Keratinocyte (primary cell): ENCODE measurements around the gene ATG2B. TPM values are rescaled to one million over a fixed set of nuclear protein-coding genes. Genes with fewer than 3 reads are reported as not detected.

Source experiments
- DNase-seq: peaks from one replicate; pipeline ENCODE4 v3.0.0-alpha.2; 2011; ENCODE audit warnings: low read depth, missing footprints, low spot score
- FAIRE-seq: peaks from 2 replicates; lab custom pipeline; 2011; peaks lifted over from hg19 to GRCh38; lab: Jason Lieb, UNC
- H2AFZ ChIP-seq: 2 replicates; pipeline ENCODE4 v1.6.0; 2012; ENCODE audit warnings: low read length, control low read depth, inconsistent platforms; ENCODE audit not compliant: control insufficient read depth
- H3K27ac ChIP-seq: 2 replicates; pipeline ENCODE4 v1.5.1; 2011; ENCODE audit warnings: low read length; ENCODE audit not compliant: control insufficient read depth, insufficient read depth
- H3K27me3 ChIP-seq: 3 replicates; pipeline ENCODE4 v1.6.0; 2011; ENCODE audit warnings: low read length; ENCODE audit not compliant: control insufficient read depth, insufficient read depth; ENCODE audit errors: extremely low read depth
- H3K36me3 ChIP-seq, 2 experiments: 2 replicates in 1 of 2; 3 replicates in 1 of 2; pipeline ENCODE4 v1.5.1; 2011; ENCODE audit warnings: low read length in 2 of 2, mild to moderate bottlenecking in 1 of 2; ENCODE audit not compliant: control insufficient read depth in 2 of 2, insufficient read depth in 2 of 2; ENCODE audit errors: extremely low read depth in 1 of 2
- H3K4me1 ChIP-seq: 3 replicates; pipeline ENCODE4 v1.5.1; 2011; ENCODE audit warnings: low read length; ENCODE audit not compliant: control insufficient read depth, insufficient read depth; ENCODE audit errors: extremely low read depth
- H3K4me2 ChIP-seq: 3 replicates; pipeline ENCODE4 v1.6.0; 2011; ENCODE audit warnings: low read depth, low read length; ENCODE audit not compliant: control insufficient read depth, insufficient read depth; ENCODE audit errors: extremely low read depth
- H3K4me3 ChIP-seq, 3 experiments: fragments of 200-600 bp in 1 of 3; sonication (generic) in 1 of 3; 2 replicates in 2 of 3; 3 replicates in 1 of 3; pipeline ENCODE4 v1.5.1; 2011 to 2016; ENCODE audit warnings: low read length in 3 of 3, mild to moderate bottlenecking in 3 of 3, control low read depth in 2 of 3, inconsistent platforms in 1 of 3, low read depth in 1 of 3, mixed read lengths in 1 of 3, mixed run types in 1 of 3, moderate library complexity in 1 of 3; ENCODE audit not compliant: control insufficient read depth in 2 of 3, insufficient read depth in 2 of 3; ENCODE audit errors: extremely low read depth in 1 of 3
- H3K79me2 ChIP-seq: 2 replicates; pipeline ENCODE4 v1.6.0; 2012; ENCODE audit warnings: low read length; ENCODE audit not compliant: control insufficient read depth, insufficient read depth
- H3K9ac ChIP-seq: 3 replicates; pipeline ENCODE4 v1.6.0; 2011; ENCODE audit warnings: low read length; ENCODE audit not compliant: control insufficient read depth, insufficient read depth; ENCODE audit errors: extremely low read depth
- H3K9me1 ChIP-seq: 3 replicates; pipeline ENCODE4 v1.6.0; 2011; ENCODE audit warnings: low read length; ENCODE audit not compliant: control insufficient read depth, insufficient read depth; ENCODE audit errors: extremely low read depth
- H3K9me3 ChIP-seq: 2 replicates; pipeline ENCODE4 v1.5.1; 2012; ENCODE audit warnings: low read depth, low read length; ENCODE audit not compliant: control insufficient read depth
- H4K20me1 ChIP-seq: 3 replicates; pipeline ENCODE4 v1.6.0; 2011; ENCODE audit warnings: low read length; ENCODE audit not compliant: control insufficient read depth, insufficient read depth; ENCODE audit errors: extremely low read depth
- EZH2 ChIP-seq: IDR thresholded peaks from one replicate; pipeline ENCODE4 v1.6.1; 2012; ENCODE audit warnings: inconsistent platforms, mild to moderate bottlenecking, low read length, moderate library complexity
- dilution Hi-C: fragments of 300-500 bp; cut with MboI; formaldehyde crosslinking; loops from one replicate; pipeline ENCODE4 v1.7.0; 2020; ENCODE audit warnings: low sequenced_read_pairs; ENCODE audit not compliant: extremely low pct_ligation_motif_present
- polyA plus RNA-seq, 5 experiments: library from polyadenylated mRNA; depleted of rRNA in 3 of 5; stranded (reverse) in 3 of 5; stranded (forward) in 1 of 5; unstranded in 1 of 5; fragments of >200 nt; gene quantifications; 1 replicate in 1 of 5; 2 replicates in 3 of 5; 3 replicates in 1 of 5; pipeline versions ENCODE4 v1.2.1 to v1.2.3, GENCODE V29; 2011 to 2012; ENCODE audit warnings: missing spikeins in 2 of 5, low read depth in 1 of 5, low replicate concordance in 1 of 5
- TF ChIP-seq, protein P1 (sequence below), 3 experiments: IDR thresholded peaks in 1 of 3; conservative IDR thresholded peaks in 1 of 3; optimal IDR thresholded peaks in 1 of 3; 2 replicates in 2 of 3; 3 replicates in 1 of 3; pipeline versions ENCODE3 to v1.5.1; 2011; ENCODE audit warnings: low read length in 3 of 3, mild to moderate bottlenecking in 3 of 3, moderate library complexity in 2 of 3, control low read depth in 1 of 3, inconsistent platforms in 1 of 3; ENCODE audit not compliant: insufficient read depth in 2 of 3; ENCODE audit errors: extremely low read depth in 1 of 3

Gene ATG2B
- polyA plus RNA-seq, 1 donor (not counting 4 experiments of a cell fraction or from before 2014, with no cell fraction given): 11.4 TPM

DNA sequence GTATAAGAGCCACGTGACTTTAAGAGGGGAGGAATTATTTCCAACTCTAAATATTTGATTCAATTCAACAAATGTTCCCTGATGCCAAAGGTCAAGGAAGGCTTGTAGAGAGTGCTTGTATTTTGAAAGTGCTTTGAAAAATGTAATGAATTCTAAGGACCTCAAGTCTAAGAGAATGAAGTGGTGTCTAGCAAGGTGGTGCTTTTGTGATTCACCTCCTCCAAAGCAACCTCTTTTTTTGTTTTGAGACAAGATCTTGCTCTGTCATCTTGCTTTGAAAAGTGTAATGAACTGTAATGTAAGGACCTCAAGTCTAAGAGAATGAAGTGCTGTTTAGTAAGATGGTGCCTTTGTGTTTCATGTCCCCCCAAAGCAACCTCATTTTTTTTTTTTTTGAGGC lies 42.5 kb upstream of the ATG2B start:
- no peak for DNase-seq
- Histone ChIP-seq H3K4me3 (no peak overlapping the region), H3K27ac (no peak overlapping the region), H3K79me2 (no peaks in the 10 kb centered on the region), H3K9me1 (no peaks in the 10 kb centered on the region), H3K9me3 (no peaks in the 10 kb centered on the region), H4K20me1 (no peaks in the 10 kb centered on the region), H3K36me3 (no peaks in the 10 kb centered on the region), H3K4me2 (no peak overlapping the region), H3K9ac (no peak overlapping the region), H2AFZ (no peak overlapping the region), H3K27me3 (no peaks in the 10 kb centered on the region), H3K4me1 (no peaks in the 10 kb centered on the region)
- no peak for FAIRE-seq
- TF ChIP-seq EZH2: no peak
- TF ChIP-seq, protein P1, sequence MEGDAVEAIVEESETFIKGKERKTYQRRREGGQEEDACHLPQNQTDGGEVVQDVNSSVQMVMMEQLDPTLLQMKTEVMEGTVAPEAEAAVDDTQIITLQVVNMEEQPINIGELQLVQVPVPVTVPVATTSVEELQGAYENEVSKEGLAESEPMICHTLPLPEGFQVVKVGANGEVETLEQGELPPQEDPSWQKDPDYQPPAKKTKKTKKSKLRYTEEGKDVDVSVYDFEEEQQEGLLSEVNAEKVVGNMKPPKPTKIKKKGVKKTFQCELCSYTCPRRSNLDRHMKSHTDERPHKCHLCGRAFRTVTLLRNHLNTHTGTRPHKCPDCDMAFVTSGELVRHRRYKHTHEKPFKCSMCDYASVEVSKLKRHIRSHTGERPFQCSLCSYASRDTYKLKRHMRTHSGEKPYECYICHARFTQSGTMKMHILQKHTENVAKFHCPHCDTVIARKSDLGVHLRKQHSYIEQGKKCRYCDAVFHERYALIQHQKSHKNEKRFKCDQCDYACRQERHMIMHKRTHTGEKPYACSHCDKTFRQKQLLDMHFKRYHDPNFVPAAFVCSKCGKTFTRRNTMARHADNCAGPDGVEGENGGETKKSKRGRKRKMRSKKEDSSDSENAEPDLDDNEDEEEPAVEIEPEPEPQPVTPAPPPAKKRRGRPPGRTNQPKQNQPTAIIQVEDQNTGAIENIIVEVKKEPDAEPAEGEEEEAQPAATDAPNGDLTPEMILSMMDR (optimal IDR thresholded peaks at IDR 0.05 in 1 of 3, IDR thresholded peaks at IDR 0.05 in 1 of 3, conservative IDR thresholded peaks at IDR 0.05 in 1 of 3; ENCODE audit: extremely low read depth in 1 of 3, insufficient read depth in 2 of 3, low read length in 3 of 3): no peak
- dilution Hi-C loops: no loop called here

DNA sequence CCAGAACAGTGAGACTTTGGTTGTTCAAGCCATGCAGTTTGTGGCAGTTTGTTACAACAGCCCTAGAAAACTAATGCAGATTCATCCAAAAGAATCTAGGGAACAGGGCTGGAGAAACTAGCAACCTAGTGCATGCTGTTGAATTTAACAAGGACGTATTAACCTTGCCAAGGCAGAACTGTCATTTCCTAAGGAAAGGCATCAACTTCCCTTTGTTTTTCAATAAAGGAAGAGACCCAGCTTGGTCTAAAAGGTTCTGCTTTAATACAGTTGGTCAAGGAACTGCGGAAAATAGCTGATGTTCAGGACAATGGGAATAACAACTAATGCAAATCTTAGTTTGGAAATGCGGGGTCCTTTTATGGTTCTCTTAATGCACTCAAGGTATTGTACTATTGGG lies 40.3 kb upstream of the ATG2B start:
- dilution Hi-C loops: no loop called here
- H3K27ac ChIP-seq: no peak overlapping the region
- FAIRE-seq: no peak

More for the DNA sequence above, 40.3 kb upstream of the ATG2B start:
- H4K20me1 ChIP-seq: no peaks in the 10 kb centered on the region
- H3K79me2 ChIP-seq: no peaks in the 10 kb centered on the region
- TF ChIP-seq EZH2: no peak
- TF ChIP-seq, protein P1 (optimal IDR thresholded peaks at IDR 0.05 in 1 of 3, IDR thresholded peaks at IDR 0.05 in 1 of 3, conservative IDR thresholded peaks at IDR 0.05 in 1 of 3; ENCODE audit: extremely low read depth in 1 of 3, insufficient read depth in 2 of 3, low read length in 3 of 3): no peak
- no peaks in the 10 kb centered on the region for H3K27me3 ChIP-seq
- H3K36me3 ChIP-seq: no peaks in the 10 kb centered on the region
- no peak overlapping the region for H3K4me3 ChIP-seq
- DNase-seq: no peak
- H3K9me3 ChIP-seq: no peaks in the 10 kb centered on the region
- H3K4me1 ChIP-seq: no peaks in the 10 kb centered on the region
- H3K9me1 ChIP-seq: no peaks in the 10 kb centered on the region
- no peak overlapping the region for H3K9ac ChIP-seq
- H3K4me2 ChIP-seq: no peak overlapping the region
- no peak overlapping the region for H2AFZ ChIP-seq
